Calu3 (cell line): ENCODE measurements around the gene AKAP13. TPM values are rescaled to one million over a fixed set of nuclear protein-coding genes. Genes with fewer than 3 reads are reported as not detected.

Experiments used
- BruUV-seq: library from RNA; stranded (reverse); fragments of 400-500 nt; replicated peaks from 2 replicates; lab custom pipeline; 2021; lab: Mats Ljungman, UMichigan
- CTCF ChIA-PET: fragments of 300-600 bp; sonication (Branson Sonifier 250); formaldehyde crosslinking; loops from one replicate; lab custom pipeline; 2022; ENCODE audit warnings: antibody characterized with exemption; lab: Charles Lee
- DNase-seq: peaks from one replicate; pipeline ENCODE4 v3.0.0; 2022
- H3K27ac Mint-ChIP-seq: one replicate; pipeline ENCODE4 v1.8.0; 2022; ENCODE audit warnings: mixed read lengths; ENCODE audit not compliant: unreplicated experiment
- H3K27me3 Mint-ChIP-seq: one replicate; pipeline ENCODE4 v1.8.0; 2022; ENCODE audit warnings: mixed read lengths; ENCODE audit not compliant: unreplicated experiment
- H3K36me3 Mint-ChIP-seq: one replicate; pipeline ENCODE4 v1.8.0; 2022; ENCODE audit warnings: mild to moderate bottlenecking, moderate library complexity, mixed read lengths; ENCODE audit not compliant: insufficient read depth, unreplicated experiment
- H3K4me1 Mint-ChIP-seq: one replicate; pipeline ENCODE4 v1.8.0; 2022; ENCODE audit warnings: mild to moderate bottlenecking, low read depth, mixed read lengths; ENCODE audit not compliant: unreplicated experiment
- H3K4me3 Mint-ChIP-seq: one replicate; pipeline ENCODE4 v1.8.0; 2022; ENCODE audit warnings: mild to moderate bottlenecking, low read depth, moderate library complexity, mixed read lengths; ENCODE audit not compliant: unreplicated experiment
- H3K9me3 Mint-ChIP-seq: one replicate; pipeline ENCODE4 v1.8.0; 2022; ENCODE audit warnings: low read depth, mixed read lengths; ENCODE audit not compliant: unreplicated experiment
- CTCF ChIP-seq: fragments of 200-600 bp; IDR thresholded peaks from one replicate; pipeline ENCODE4 v1.8.0; 2022; ENCODE audit warnings: antibody characterized with exemption; ENCODE audit not compliant: unreplicated experiment
- intact Hi-C: fragments of 100-400 bp; cut with micrococcal nuclease; formaldehyde crosslinking; loops from one replicate; pipeline ENCODE4 v1.10.0; 2022; ENCODE audit not compliant: unreplicated experiment
- total RNA-seq: library from RNA; stranded (reverse); gene quantifications from 2 replicates; pipeline ENCODE4 v1.2.3, GENCODE V29; 2022

The AKAP13 gene
- total RNA-seq, 1 experiment from 2014 or later = 145 TPM

- no peak for DNase-seq
- BruUV-seq = no TSS peak
- TF ChIP-seq CTCF = no peak
Measured at GRCh38 chr15:85763673-85764633, 383.6 kb downstream of the AKAP13 start.

GRCh38 chr15:85764649-85765277 lies 384.4 kb downstream of the AKAP13 start:
- Mint-ChIP-seq H3K36me3 (peaks cover 8% of the 10 kb centered on the region), H3K27me3 (no peaks in the 10 kb centered on the region), H3K4me1 (no peaks in the 10 kb centered on the region), H3K27ac (no peak overlapping the region), H3K4me3 (no peak overlapping the region), H3K9me3 (no peaks in the 10 kb centered on the region)
- CTCF ChIA-PET = interaction anchor here (0.6 kb wide), 1 partner anchor 52 kb away, joined by 3 read pairs; no protein-coding TSS in a partner anchor
- DNase-seq = no peak
- no peak for TF ChIP-seq CTCF
- no TSS peak for BruUV-seq
- intact Hi-C loops = no loop called here

More at GRCh38 chr15:85763673-85764633, 383.6 kb downstream of the AKAP13 start:
- Mint-ChIP-seq H3K4me3 (no peak overlapping the region), H3K9me3 (no peaks in the 10 kb centered on the region), H3K27me3 (no peaks in the 10 kb centered on the region), H3K4me1 (no peaks in the 10 kb centered on the region), H3K36me3 (peaks cover 14% of the 10 kb centered on the region), H3K27ac (no peak overlapping the region)
- CTCF ChIA-PET = interaction anchor here (0.8 to 1.6 kb wide), 2 partner anchors 25 to 61 kb away, joined by 3 to 5 read pairs; no protein-coding TSS in a partner anchor
- intact Hi-C loops = no loop called here

- no peak for DNase-seq
- peaks cover 5% of the 10 kb centered on the region for H3K36me3 Mint-ChIP-seq
- TF ChIP-seq CTCF = no peak
- H3K4me1 Mint-ChIP-seq = no peaks in the 10 kb centered on the region
- no peak overlapping the region for H3K27ac Mint-ChIP-seq
- no TSS peak for BruUV-seq
- intact Hi-C loops = no loop called here
- H3K9me3 Mint-ChIP-seq = no peaks in the 10 kb centered on the region
- H3K4me3 Mint-ChIP-seq = no peak overlapping the region
- CTCF ChIA-PET = interaction anchor here (0.6 to 1.1 kb wide), 3 partner anchors 17 to 28 kb away, joined by 3 to 5 read pairs (median 4); no protein-coding TSS in a partner anchor
- no peaks in the 10 kb centered on the region for H3K27me3 Mint-ChIP-seq
Measured at GRCh38 chr15:85766001-85766831, 385.8 kb downstream of the AKAP13 start.
